NCI-H460 (cell line): ENCODE data around the gene P2RX2. TPM values are rescaled to one million over a fixed set of nuclear protein-coding genes. Genes with fewer than 3 reads are reported as not detected.

Source experiments
- DNase-seq: peaks from one replicate; pipeline ENCODE4 v3.0.0-alpha.2; 2016; ENCODE audit warnings: low read depth; ENCODE audit errors: extremely low read depth
- total RNA-seq: library from RNA; depleted of rRNA; stranded (reverse); fragments of >200 nt; shearing (Covaris generic); gene quantifications from 2 replicates; pipeline ENCODE4 v1.2.3, GENCODE V29; 2014

The P2RX2 gene
- total RNA-seq, 1 experiment from 2014 or later = not detected

DNA sequence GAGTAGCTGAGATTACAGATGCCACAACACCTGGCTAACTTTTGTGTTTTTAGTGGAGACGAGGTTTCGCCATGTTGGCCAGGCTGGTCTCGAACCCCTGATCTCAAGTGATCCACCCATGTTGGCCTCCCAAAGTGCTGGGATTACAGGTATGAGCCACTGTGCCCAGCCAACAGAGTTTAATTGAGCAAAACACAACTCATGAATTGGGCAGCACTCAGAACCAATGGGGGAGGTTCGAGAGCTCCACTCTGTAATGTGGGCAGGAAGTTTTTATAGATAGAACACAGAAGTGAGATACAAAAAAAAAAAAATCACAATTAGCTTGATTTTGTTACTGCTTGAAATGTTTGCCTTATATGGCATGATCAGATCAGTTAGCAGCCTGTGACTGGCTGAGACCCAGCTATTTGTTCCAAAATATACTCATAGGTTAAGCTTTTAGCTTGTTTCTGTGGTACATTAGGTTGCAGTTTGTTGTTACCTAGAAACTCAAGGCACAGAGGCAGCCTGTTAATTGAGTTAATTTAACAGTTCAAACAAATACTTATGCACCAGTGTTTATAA lies 1.4 kb upstream of the P2RX2 start:
- no peak for DNase-seq

DNA sequence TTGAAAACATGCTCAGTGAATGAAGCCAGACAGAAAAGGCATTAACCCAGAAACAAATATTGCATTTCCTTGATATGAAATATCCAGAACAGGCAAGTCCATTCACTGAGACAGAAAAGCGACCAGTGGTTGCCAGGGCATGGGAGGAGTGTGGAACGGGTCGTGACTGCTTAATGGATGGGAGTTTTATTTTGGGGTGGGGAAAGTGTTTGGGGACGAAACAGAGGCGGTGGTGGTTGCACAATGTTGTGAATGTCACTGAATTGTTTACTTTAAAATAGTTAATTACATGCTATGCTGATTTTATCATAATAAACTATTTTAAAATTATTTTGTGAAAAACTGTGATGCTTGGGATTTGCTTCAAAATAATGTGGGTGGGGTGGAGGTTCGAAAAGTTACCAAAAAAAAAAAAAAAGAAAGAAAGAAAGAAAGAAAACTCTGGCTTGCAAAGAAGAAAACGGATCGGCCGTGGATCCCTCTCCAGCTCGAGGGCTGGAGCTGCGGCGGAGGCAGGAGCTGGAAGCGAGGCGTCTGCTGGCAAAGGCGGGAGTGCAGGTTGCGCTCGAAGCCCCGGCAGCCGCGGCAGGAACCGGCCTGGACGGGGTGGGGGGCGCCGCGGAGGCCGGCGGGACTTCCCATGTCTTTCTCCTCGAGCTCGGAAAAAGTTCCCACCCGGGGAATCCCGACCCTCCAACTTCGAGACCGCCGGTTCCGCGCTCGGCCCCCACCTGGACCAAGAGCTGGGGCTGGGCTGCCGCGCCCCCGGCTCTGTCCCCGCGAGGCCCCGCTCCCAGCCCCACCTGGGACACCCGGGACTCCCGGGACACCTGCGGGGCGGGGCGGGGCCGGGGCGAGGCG lies 524 bp upstream of the P2RX2 start:
- DNase-seq = no peak

DNA sequence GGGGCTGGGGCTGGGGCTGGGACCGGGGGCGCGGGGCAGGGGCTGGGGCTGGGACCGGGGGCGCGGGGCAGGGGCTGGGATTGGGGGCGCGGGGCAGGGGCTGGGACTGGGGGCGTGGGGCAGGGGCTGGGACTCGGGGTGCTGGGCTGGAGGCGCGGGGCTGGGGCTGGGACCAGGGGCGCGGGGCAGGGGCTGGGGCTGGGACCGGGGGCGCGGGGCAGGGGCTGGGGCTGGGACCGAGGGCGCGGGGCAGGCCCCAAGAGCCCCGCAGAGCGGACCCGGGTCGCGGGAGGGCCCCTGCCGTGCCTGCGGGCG lies 452 bp downstream of the P2RX2 start:
- no peak for DNase-seq

- DNase-seq = no peak
Measured at GRCh38 chr12:132619386-132620112, 973 bp downstream of the P2RX2 start.

DNA sequence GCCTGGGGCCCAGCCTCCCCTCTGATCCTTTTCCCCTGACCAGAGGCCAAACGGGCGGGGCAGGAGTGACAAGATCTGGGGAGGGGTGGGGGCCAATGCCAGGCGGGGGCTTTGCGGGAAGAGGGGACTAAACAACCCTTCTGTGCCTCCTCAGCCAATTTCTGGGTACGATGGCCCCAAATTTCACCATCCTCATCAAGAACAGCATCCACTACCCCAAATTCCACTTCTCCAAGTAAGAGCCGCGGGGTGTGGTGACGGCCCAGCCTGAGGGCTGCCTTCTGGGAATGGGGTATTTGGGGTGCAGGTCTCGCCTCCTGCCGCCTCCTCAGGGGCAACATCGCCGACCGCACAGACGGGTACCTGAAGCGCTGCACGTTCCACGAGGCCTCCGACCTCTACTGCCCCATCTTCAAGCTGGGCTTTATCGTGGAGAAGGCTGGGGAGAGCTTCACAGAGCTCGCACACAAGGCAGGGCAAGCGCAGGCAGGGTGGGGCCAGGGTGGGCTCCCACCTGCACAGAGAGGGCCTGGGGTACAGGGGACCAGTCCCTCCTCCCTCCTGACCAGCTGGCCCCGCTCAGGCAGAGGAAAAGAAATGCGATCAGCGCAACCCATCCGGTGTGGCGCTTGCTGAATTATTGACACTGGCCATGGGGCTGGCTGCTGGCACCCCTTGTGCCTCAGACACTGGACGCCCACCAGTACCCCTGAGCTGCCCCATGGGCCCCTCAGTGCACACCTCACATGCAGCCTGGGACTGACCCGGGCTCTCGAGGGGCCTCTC lies 1.7 kb downstream of the P2RX2 start:
- DNase-seq = no peak

- no peak for DNase-seq
Measured at GRCh38 chr12:132620899-132621656, 2.5 kb downstream of the P2RX2 start.

- DNase-seq = no peak
Measured at GRCh38 chr12:132621657-132622435, 3.3 kb downstream of the P2RX2 start.

- no peak for DNase-seq
Measured at GRCh38 chr12:132622437-132623071, 4.0 kb downstream of the P2RX2 start.

DNA sequence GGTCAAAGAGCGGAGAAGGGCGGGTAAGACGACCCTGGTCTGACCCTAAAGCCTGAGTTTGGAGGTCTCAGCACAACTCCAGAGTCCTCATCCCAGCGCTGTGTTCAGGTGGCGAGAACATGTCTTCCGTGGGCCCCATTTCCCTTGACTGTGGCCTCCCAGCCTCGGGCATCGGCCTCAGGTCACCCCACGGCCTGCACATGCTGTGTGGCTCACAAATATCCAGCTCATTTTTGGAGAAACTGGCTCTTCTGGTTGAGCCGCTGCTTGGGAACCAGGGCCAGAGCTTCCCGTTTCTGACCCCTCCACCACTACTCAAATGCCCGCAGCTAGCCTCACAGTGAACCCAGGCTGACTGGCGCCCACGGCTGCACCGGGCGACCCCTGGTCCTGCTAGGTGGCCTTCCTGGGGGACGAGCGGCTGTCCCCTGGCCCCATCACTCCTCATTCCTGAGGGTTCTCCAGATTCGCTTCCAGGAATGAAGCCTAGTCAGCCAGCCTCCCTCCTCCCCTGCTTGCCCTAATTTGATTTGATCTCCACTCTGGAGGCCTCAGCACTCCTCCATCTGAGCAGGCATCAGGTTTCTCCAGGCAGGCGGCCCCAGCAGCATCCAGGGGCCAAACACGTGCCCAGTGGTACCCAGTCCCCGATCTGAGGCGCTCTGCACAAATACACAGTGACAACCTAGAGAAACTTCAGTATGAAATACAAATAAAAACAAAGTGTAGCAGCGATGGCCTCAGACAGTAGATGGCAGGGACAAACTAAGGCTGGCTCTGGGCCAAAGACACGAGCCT lies 4.7 kb downstream of the P2RX2 start:
- DNase-seq = no peak

DNA sequence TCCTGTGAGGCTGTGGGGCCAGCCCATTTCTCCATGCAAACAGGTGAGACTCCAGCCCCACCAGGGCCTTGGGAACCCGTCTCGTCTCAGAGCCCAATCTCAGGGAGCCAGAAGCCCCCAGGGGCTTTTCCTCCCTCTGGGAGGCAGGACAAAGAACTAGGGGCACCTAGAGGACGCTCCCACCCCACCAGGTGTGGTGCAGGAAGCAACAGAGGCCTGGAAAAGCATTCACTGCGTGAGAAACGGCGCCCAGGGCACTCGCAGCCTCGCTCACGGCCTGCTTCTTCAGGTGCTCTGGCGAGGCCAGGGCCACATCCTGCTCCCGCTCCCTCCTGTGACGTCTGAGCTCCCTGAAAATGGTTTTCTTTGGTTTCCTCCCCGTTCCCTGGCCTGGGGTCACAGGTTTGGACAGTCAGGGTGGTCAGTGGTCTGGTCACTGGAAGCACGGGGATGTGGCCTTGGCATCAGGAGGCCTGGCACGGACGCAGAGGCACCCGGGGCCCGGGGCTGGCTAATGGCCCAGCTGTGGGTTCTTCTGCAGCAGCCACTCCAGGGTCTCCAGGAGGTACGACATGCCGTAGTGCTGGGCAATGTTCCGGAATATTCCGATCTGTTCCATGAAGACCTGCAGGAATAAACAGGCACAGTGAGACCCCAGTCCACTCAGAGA lies 5.7 kb downstream of the P2RX2 start:
- DNase-seq = no peak

DNA sequence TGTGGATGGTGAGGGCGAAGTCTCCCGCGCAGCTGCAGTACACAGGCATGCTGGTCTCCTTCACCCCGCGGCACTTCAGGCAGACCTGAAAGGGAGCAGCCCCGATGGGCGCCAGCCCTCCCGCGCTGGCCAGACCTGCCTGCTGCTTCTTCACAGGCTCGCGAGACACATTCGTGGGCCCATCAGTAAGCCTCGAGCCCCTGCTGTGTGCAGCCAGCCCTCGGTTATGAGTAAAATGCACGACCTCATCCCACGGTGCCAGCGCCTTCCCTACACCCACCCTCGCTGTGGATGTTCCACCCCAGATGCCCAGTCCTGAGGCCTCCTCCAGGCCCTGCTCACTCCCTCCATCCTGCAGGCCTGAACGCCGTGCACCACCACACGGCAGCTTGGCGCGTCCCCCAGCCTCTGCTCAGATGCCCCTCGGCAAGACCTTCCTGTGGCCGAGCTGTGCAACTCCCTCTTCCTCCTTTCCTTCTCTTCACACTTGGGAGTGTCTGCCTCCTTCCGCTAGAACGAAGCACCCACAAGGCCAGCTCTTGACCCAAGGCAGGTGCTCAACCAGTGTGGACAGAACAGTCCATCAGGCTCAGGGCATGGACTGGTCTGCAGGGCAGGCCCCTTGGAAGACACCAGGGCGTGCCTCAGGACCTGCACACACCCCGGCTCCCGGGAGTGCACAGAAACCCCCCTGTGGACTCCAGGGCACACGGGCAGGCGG lies 6.5 kb downstream of the P2RX2 start:
- DNase-seq = no peak

- no peak for DNase-seq
Measured at GRCh38 chr12:132625731-132626430, 7.3 kb downstream of the P2RX2 start.

DNA sequence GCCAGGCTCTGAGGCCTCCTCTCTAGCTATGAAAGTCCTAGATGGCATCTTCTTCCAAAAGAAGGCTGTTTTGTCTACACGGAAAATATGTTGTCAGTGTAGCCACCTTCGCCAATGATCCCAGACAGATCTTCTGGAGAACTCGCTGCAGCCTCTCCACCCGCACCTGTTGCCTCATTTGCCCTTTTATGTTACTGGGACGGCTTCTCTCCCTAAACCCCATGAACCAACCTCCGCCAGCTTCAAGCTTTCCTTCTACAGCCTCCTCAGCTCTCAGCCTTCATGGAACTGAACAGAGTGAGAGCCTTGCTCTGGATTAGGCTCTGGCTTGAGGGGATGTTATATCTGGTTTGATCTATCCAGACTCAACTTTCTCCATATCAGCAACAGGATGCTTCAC lies 10.8 kb downstream of the P2RX2 start:
- DNase-seq = no peak

GRCh38 chr12:132630672-132631071 lies 12.1 kb downstream of the P2RX2 start:
- DNase-seq = no peak

GRCh38 chr12:132631666-132632065 lies 13.1 kb downstream of the P2RX2 start:
- DNase-seq = no peak

DNA sequence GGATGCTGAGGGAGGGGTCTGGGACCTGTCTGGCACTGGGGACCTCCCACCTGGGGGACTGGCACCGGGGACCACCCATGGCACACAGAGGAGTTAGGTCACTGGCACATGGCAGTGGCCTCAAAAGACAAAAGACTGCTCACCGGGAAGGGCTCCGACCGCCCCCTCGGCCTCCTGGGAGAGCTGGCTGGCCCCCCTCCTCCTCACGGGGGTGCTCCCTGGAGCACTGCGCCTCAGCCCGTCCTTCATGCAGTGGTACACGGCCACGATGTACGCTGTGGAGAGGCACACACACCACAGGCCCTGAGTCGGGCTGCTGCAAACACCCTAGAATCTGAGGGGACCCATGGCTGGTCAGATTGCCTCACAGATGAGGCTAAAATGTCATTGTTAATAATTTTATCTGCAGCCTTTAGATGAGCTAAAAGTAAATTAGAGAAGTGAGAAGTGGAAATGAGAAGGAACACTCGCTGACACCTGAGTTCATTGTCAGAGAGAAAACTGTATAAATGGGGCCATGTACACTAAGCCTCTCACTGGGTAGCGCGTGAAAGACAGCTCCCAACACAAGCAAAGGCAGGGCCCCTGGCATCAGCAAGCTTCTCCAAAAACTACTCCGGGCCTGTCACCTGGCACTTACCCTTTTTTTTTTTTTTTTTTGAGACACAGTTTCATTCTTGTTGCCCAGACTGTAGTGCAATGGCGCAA lies 14.1 kb downstream of the P2RX2 start:
- no peak for DNase-seq
